Endometrial microvascular endothelial cells (primary cell): ENCODE data around the gene B3GALT2. TPM values are rescaled to one million over a fixed set of nuclear protein-coding genes. Genes with fewer than 3 reads are reported as not detected.

Experiments used
- total RNA-seq: library from RNA; depleted of rRNA; stranded (reverse); fragments of >200 nt; gene quantifications from one replicate; pipeline ENCODE4 v1.2.3, GENCODE V29; 2015; ENCODE audit errors: inconsistent ontology term

B3GALT2 gene
- total RNA-seq, 1 donor from 2014 or later, result 0.09 TPM

Other genes starting within 250 kb of the B3GALT2 start
- 43.8 TPM for gene UCHL5, start 127.3 kb downstream of the B3GALT2 start, total RNA-seq
- 64.1 TPM for gene RO60, start 127.0 kb downstream of the B3GALT2 start, total RNA-seq
- gene GLRX2, start 81.2 kb downstream of the B3GALT2 start, total RNA-seq, result 18.1 TPM
- 17.2 TPM for gene CDC73, start 64.6 kb downstream of the B3GALT2 start, total RNA-seq